Measurements from ENCODE around the gene MED13L. TPM values are rescaled to one million over a fixed set of nuclear protein-coding genes. Genes with fewer than 3 reads are reported as not detected.
"Not testable (repeated sequence)": the region's sequence is repeated elsewhere in the genome, so short reads cannot be mapped to it uniquely, and the experiment has no call there.

Gene MED13L
- total RNA-seq, 1 donor from 2014 or later = 38.1 TPM

- DNase-seq (ENCODE audit: low read depth in 2 of 2) = no peak
Observed at GRCh38 chr12:116248433-116248832, 29.1 kb downstream of the MED13L start.

GRCh38 chr12:116247377-116247776 lies 30.1 kb downstream of the MED13L start:
- no peak for DNase-seq (ENCODE audit: low read depth in 2 of 2)

- DNase-seq (ENCODE audit: low read depth in 2 of 2) = no peak
Observed at GRCh38 chr12:116246490-116247179, 30.9 kb downstream of the MED13L start.

GRCh38 chr12:116245189-116245588 lies 32.3 kb downstream of the MED13L start:
- DNase-seq (ENCODE audit: low read depth in 2 of 2) = no peak

- DNase-seq (ENCODE audit: low read depth in 2 of 2) = no peak
Observed at GRCh38 chr12:116244474-116245090, 32.9 kb downstream of the MED13L start.

- DNase-seq (ENCODE audit: low read depth in 2 of 2) = peak in 1 of 2 donors; percentile 64
Observed at GRCh38 chr12:116244001-116244400, 33.5 kb downstream of the MED13L start.

- no peak for DNase-seq (ENCODE audit: low read depth in 2 of 2)
Observed at GRCh38 chr12:116242740-116243139, 34.8 kb downstream of the MED13L start.

- DNase-seq (ENCODE audit: low read depth in 2 of 2) = peak; percentile 76 to 80
Observed at GRCh38 chr12:116241157-116241759, 36.2 kb downstream of the MED13L start.

- not testable (repeated sequence) for DNase-seq (ENCODE audit: low read depth in 2 of 2)
Observed at GRCh38 chr12:116238570-116239119, 38.8 kb downstream of the MED13L start.

GRCh38 chr12:116238149-116238548 lies 39.3 kb downstream of the MED13L start:
- DNase-seq (ENCODE audit: low read depth in 2 of 2) = no peak

GRCh38 chr12:116236976-116237375 lies 40.5 kb downstream of the MED13L start:
- no peak for DNase-seq (ENCODE audit: low read depth in 2 of 2)

- DNase-seq (ENCODE audit: low read depth in 2 of 2) = peak; percentile 60 to 83
Observed at GRCh38 chr12:116236148-116236731, 41.3 kb downstream of the MED13L start.

- not testable (repeated sequence) for DNase-seq (ENCODE audit: low read depth in 2 of 2)
Observed at GRCh38 chr12:116234148-116234547, 43.3 kb downstream of the MED13L start.

GRCh38 chr12:116233669-116234068 lies 43.8 kb downstream of the MED13L start:
- DNase-seq (ENCODE audit: low read depth in 2 of 2) = peak in 1 of 2 donors; percentile 65

- DNase-seq (ENCODE audit: low read depth in 2 of 2) = no peak
Observed at GRCh38 chr12:116227811-116228210, 49.7 kb downstream of the MED13L start.

GRCh38 chr12:116226026-116226425 lies 51.5 kb downstream of the MED13L start:
- DNase-seq (ENCODE audit: low read depth in 2 of 2) = no peak

GRCh38 chr12:116222358-116222757 lies 55.1 kb downstream of the MED13L start:
- peak; percentile 91 to 94 for DNase-seq (ENCODE audit: low read depth in 2 of 2)

GRCh38 chr12:116220756-116221155 lies 56.7 kb downstream of the MED13L start:
- DNase-seq (ENCODE audit: low read depth in 2 of 2) = no peak

- DNase-seq (ENCODE audit: low read depth in 2 of 2) = no peak
Observed at GRCh38 chr12:116217045-116217735, 60.3 kb downstream of the MED13L start.

- no peak for DNase-seq (ENCODE audit: low read depth in 2 of 2)
Observed at GRCh38 chr12:116216022-116216756, 61.3 kb downstream of the MED13L start.

- DNase-seq (ENCODE audit: low read depth in 2 of 2) = no peak
Observed at GRCh38 chr12:116215023-116215422, 62.5 kb downstream of the MED13L start.
